Fibroblast of pulmonary artery (primary cell): ENCODE measurements around the gene NEAT1.

Experiments used
- DNase-seq: peaks from one replicate; pipeline ENCODE4 v3.0.0-alpha.2; 2010; ENCODE audit warnings: low read depth
- H3K4me3 ChIP-seq: replicated peaks from 2 replicates; pipeline ENCODE4 v1.5.1; 2011; ENCODE audit warnings: low read depth, mild to moderate bottlenecking, control low read depth, low read length, moderate library complexity
- CTCF ChIP-seq: IDR thresholded peaks from 2 replicates; pipeline ENCODE4 v1.5.1; 2011; ENCODE audit warnings: mild to moderate bottlenecking, control low read depth, low read length, inconsistent platforms; ENCODE audit errors: missing control alignments

Gene NEAT1

GRCh38 chr11:65389294-65389980 lies 33.2 kb upstream of the NEAT1 start:
- no peak for TF ChIP-seq CTCF
- no peak for DNase-seq
- H3K4me3 ChIP-seq, result peak overlapping the region; percentile 16

DNA sequence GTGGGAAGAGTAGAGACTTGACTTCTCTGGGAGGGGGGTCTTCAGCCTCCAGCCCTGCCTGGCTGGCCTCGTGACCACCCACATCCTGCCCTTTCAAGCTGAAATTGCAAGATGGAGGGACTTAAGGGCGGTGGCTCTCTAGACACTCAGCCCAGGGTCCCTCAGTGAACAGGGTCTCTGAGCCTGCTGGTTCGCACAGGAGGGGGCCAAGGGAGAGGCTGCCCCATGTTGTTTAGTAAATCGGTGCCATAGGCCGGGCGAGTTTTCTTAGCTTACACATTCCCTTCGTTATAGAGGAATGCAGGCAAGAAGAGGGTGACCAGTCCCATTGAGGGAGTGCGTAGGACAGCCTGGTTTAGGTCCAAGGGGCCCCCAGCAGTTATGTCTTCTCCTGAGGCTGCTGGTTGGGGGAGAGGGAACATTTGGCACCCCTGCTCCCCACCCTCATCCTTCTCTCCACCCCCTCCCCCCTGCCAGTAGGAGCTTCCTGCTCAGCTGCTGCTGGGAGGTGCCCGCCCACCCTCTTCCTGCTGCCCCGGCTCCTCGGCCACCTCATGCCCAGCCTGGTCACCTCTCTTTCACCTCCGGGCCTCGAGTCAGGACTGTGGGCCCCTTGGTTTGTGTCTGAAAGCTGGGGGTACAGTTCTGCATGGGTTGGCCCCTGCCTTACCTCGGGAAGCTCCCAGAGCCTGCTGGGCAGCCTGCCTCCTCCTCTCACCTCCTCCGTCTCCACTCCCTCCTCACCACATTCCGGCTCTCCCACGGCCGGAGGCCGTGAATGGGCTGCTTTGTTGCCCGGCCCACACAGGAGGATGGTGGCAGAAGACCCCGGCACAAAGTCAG lies 32.3 kb upstream of the NEAT1 start:
- peak; percentile 48 for DNase-seq
- peak overlapping the region; percentile 21 for H3K4me3 ChIP-seq
- TF ChIP-seq CTCF, result no peak

DNA sequence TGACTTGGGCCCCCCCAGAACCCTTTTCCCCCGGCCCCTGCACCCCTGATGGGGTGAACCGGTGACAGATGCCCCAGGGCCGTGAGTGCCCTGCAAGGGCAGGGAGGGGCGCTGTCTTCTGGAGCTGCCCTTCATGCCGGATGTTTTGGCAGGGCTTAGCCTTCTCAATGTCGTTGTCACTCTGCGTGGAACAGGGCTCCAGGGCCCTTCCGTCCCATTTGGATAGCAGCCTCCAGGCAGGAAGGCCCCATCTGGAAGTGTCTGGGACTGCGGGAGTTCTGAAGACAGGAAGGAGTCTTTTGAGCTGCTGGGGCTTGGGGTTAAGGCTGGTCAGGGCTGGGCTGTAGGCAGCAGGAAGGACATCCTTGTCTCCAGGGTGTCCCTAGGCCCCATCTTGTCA lies 31.6 kb upstream of the NEAT1 start:
- DNase-seq, result peak; percentile 41
- peak; percentile 4 for TF ChIP-seq CTCF
- peak overlapping the region; percentile 21 for H3K4me3 ChIP-seq

GRCh38 chr11:65392186-65392829 lies 30.3 kb upstream of the NEAT1 start:
- H3K4me3 ChIP-seq, result no peak overlapping the region
- TF ChIP-seq CTCF, result no peak
- no peak for DNase-seq

DNA sequence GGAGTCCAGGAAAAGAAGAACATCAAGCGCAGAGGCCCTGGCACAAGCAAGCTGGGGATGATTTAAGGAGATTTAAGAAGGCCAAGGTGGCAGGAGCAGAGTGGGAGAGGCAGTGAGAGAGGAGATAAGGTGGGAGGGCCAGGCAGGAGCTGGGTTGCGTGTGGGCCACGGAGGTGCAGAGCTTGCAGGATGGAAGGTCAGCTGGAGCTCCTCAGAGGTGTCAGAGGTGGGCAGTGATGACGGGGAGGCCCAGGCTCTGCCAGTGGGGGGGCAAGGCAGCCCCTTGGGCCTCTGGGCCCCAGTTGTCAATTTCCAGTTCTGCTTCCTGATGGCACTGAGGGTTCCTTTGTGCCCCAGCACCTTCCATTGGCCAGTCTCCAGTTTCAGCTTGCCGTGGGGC lies 29.7 kb upstream of the NEAT1 start:
- DNase-seq, result no peak
- H3K4me3 ChIP-seq, result no peak overlapping the region
- TF ChIP-seq CTCF, result no peak

- no peak for TF ChIP-seq CTCF
- H3K4me3 ChIP-seq, result no peak overlapping the region
- no peak for DNase-seq
Measured at GRCh38 chr11:65393513-65394079, 29.0 kb upstream of the NEAT1 start.
